Hepatocyte (in vitro differentiated cells): ENCODE results near the gene SIK3.

Experiments
- EZH2 ChIP-seq: fragments of 200-600 bp; sonication (generic); IDR thresholded peaks from 2 replicates; pipeline ENCODE4 v1.6.1; 2016; ENCODE audit warnings: antibody characterized with exemption, mild to moderate bottlenecking, borderline replicate concordance
- EZH2phosphoT487 ChIP-seq: fragments of 200-600 bp; sonication (generic); IDR thresholded peaks from one replicate; pipeline ENCODE4 v1.6.1; 2018; ENCODE audit warnings: antibody characterized with exemption, mild to moderate bottlenecking, low read depth, moderate library complexity; ENCODE audit not compliant: unreplicated experiment, severe bottlenecking
- TF ChIP-seq, protein P1 (sequence below): fragments of 200-600 bp; sonication (generic); IDR thresholded peaks from 2 replicates; pipeline ENCODE4 v1.5.1; 2016; ENCODE audit warnings: antibody characterized with exemption, mild to moderate bottlenecking; ENCODE audit not compliant: poor library complexity

DNA sequence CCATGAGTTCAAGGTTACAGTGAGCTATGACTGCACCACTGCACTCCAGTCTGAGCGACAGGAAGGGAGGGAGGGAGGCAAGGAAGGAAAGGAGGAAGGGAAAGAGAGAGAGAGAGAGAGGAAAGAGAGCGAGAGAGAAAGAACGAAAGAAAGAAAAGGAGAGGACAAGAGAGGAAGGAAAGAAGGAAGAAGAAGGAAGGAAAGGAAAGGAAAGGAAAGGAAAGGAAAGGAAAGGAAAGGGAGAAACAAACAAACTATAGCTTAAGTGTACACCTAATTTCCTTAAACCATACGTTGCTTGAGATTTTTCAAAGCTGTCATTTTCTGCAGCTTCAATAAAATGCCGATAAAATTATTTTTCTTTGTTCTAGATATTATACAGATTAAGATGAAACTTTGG lies 180.6 kb downstream of the SIK3 start:
- TF ChIP-seq, protein P1, sequence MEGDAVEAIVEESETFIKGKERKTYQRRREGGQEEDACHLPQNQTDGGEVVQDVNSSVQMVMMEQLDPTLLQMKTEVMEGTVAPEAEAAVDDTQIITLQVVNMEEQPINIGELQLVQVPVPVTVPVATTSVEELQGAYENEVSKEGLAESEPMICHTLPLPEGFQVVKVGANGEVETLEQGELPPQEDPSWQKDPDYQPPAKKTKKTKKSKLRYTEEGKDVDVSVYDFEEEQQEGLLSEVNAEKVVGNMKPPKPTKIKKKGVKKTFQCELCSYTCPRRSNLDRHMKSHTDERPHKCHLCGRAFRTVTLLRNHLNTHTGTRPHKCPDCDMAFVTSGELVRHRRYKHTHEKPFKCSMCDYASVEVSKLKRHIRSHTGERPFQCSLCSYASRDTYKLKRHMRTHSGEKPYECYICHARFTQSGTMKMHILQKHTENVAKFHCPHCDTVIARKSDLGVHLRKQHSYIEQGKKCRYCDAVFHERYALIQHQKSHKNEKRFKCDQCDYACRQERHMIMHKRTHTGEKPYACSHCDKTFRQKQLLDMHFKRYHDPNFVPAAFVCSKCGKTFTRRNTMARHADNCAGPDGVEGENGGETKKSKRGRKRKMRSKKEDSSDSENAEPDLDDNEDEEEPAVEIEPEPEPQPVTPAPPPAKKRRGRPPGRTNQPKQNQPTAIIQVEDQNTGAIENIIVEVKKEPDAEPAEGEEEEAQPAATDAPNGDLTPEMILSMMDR: no peak
- TF ChIP-seq EZH2: no peak
- TF ChIP-seq EZH2phosphoT487: no peak
